SH-SY5Y (cell line): ENCODE measurements around the gene VTN.

Experiments
- GATA2 ChIP-seq: IDR thresholded peaks from 2 replicates; pipeline ENCODE4 v1.6.1; 2011; ENCODE audit warnings: mild to moderate bottlenecking, low read depth, low read length
- GATA3 ChIP-seq: IDR thresholded peaks from 2 replicates; pipeline ENCODE4 v1.6.1; 2011; ENCODE audit warnings: low read depth, mild to moderate bottlenecking, low read length, moderate library complexity

DNA sequence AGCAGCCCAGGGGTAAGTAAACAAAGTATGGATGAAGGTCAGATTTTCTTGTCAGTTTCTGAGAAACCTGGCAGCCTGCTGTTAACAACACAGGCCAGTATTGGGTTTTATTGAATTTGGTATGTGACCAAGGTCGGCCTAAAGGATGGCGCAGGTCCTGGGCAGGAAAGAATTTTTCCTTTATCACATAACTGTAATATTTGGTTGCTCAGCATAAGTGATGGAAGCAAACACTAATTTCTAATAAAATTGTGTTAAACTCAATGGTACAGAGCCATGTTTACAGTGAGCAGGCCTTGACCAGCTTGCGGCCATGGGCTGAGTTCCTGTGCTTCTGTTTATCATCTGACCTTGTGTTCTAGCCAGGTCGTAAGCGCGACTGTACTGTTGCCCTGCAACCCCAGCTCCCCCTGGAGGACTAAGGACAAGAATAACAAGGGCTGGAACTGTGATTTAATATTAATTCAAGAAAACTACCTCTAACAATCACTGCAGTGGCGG lies 23.3 kb downstream of the VTN start:
- TF ChIP-seq GATA2 (no peak), GATA3 (no peak)
